ENCODE data around the gene HILPDA. TPM values are rescaled to one million over a fixed set of nuclear protein-coding genes. Genes with fewer than 3 reads are reported as not detected.

HILPDA gene
- total RNA-seq, 2 donors from 2014 or later, result 12.1 to 31.4 TPM

DNA sequence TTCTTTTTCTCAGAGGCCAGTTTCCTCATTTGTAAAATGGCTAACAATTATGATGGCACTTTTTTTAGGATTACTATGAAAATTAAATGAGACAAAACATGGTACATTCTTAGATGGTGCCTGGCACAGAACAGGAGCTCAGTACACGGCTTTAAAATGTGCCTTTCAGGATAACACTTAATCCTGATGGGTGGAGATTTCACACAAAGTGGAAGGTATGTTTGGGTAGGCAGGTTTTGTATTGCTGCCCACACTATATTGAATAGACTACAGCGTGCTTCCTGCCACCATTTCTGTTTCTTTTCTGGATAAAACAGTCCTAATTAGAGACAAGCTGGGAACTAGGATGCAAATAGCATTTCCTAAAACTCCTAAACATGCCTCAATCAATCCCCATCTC, 23.9 kb upstream of the HILPDA start:
- DNase-seq, result no peak
- no peaks in the 10 kb centered on the region for H3K9me3 ChIP-seq
- H3K4me1 ChIP-seq, result no peaks in the 10 kb centered on the region
- H3K4me3 ChIP-seq, result no peak overlapping the region
- intact Hi-C loops (cut with DNase I), result no loop called here
- no peaks in the 10 kb centered on the region for H3K36me3 ChIP-seq
- H3K27ac ChIP-seq, result no peak overlapping the region
- TF ChIP-seq, protein P1, sequence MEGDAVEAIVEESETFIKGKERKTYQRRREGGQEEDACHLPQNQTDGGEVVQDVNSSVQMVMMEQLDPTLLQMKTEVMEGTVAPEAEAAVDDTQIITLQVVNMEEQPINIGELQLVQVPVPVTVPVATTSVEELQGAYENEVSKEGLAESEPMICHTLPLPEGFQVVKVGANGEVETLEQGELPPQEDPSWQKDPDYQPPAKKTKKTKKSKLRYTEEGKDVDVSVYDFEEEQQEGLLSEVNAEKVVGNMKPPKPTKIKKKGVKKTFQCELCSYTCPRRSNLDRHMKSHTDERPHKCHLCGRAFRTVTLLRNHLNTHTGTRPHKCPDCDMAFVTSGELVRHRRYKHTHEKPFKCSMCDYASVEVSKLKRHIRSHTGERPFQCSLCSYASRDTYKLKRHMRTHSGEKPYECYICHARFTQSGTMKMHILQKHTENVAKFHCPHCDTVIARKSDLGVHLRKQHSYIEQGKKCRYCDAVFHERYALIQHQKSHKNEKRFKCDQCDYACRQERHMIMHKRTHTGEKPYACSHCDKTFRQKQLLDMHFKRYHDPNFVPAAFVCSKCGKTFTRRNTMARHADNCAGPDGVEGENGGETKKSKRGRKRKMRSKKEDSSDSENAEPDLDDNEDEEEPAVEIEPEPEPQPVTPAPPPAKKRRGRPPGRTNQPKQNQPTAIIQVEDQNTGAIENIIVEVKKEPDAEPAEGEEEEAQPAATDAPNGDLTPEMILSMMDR (IDR thresholded peaks at IDR 0.05), result no peak
- no peak overlapping the region for H3K9ac ChIP-seq (ENCODE audit: low read depth in 2 of 2, low read length in 2 of 2)
- H3K27me3 ChIP-seq, result no peaks in the 10 kb centered on the region

DNA sequence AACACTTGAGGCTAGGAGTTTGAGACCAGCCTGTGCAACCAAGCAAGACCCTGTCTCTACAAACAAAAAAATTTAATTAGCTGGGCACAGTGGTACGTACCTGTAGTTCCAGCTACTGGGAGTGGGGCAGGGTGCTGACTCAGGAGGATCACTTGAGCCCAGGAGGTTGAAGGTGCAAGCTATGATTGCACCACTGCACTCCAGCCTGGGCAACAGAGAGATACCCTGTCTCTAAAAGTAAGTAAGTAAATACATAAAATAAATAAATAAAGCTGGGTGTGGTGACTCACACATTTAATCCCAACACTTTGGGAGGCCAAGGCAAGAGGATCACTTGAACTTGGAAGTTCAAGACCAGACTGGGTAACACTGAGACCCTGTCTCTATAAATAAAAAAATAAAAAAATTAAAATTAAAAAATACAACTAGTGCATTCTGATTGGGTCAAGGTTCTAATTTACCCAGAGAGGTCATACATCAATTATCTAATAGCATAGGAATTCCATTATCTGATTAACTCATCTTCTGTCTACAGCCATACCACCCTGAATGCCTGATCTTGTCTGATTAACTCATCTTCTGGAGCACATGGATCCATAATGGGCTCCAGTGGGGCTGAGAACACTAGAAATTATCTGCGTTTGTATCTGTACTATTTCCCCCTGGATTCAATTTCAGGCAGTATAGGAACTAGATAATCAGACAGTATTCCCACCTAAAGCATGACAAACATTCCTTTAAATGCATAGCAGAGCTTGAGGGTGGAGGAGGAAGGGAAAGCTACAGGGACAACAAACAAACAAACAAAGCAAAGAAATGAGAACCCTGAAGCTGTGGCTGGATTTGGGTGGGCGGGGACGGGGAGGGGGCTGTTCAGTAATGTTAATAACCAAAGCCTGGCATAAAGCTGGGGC, 21.0 kb upstream of the HILPDA start:
- TF ChIP-seq, protein P1 (IDR thresholded peaks at IDR 0.05), result no peak
- H3K27ac ChIP-seq, result no peak overlapping the region

DNA sequence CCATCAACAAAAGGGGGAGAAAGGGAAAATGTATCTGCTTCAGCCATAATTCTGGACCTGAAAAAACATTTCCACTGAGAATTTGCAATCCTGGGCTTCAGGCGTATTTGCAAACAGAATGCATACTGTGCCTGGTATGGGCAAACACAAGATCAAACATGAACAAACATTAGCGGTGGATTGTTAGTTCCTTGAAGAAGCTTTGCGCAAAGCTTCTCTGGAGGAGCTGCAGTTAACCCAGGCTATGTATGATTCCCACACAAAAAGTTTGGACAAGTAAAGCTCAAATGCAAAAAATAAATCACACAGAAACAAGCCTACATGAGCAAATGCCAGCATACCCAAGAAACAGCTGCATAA, 20.4 kb upstream of the HILPDA start:
- Histone ChIP-seq H3K27ac (no peak overlapping the region), H3K9ac (ENCODE audit: low read depth in 2 of 2, low read length in 2 of 2) (no peak overlapping the region), H3K4me1 (no peaks in the 10 kb centered on the region), H3K4me3 (no peak overlapping the region), H3K9me3 (no peaks in the 10 kb centered on the region), H3K36me3 (no peaks in the 10 kb centered on the region), H3K27me3 (no peaks in the 10 kb centered on the region)
- TF ChIP-seq, protein P1 (IDR thresholded peaks at IDR 0.05), result no peak
- intact Hi-C loops (cut with DNase I), result no loop called here
- DNase-seq, result no peak

More for the DNA sequence above, 21.0 kb upstream of the HILPDA start:
- Histone ChIP-seq H3K4me3 (no peak overlapping the region), H3K9ac (ENCODE audit: low read depth in 2 of 2, low read length in 2 of 2) (no peak overlapping the region), H3K9me3 (no peaks in the 10 kb centered on the region), H3K27me3 (no peaks in the 10 kb centered on the region), H3K36me3 (no peaks in the 10 kb centered on the region), H3K4me1 (no peaks in the 10 kb centered on the region)
- DNase-seq, result no peak
- intact Hi-C loops (cut with DNase I), result no loop called here

DNA sequence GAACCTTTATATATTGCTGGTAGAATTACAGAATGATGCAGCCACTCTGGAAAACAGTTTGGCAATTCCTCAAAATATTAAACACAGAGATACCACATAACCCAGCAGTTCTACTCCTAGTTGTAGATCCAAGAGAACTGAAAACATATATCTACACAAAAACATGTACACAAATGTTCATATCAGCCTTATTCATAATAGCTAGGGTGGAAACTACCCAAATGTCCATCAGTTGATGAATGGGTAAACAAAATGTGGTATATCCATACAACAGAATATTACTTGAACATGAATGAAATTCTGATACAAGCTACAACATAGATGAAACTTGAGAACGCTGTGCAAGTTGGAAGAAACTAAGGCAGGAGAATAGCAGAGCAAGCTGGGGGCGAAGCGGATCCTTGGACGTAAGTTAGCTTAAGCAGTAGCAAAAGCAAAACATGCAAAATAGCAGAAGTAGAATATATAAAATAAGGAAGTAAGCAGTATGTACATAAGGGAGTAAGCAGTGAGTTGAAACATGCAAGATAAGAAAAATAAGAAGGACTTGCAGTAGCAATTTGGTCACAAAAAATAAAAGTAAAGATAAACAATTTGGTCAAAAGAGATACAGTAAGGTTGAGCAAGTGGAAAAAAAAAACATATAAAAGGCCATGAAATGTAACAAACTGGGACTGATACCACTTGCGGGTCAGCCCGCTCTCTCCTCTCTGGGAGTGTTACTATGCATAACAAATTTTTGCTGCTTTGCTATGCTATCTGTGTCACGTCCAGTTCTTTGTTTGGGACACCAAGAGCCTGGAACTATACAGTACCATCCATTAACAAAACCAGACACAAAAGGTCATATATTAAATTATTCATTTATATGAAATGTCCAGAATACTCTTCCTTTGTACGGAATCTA, 18.0 kb upstream of the HILPDA start:
- Histone ChIP-seq H3K27ac (no peak overlapping the region), H3K36me3 (no peaks in the 10 kb centered on the region), H3K9me3 (no peaks in the 10 kb centered on the region), H3K4me3 (no peak overlapping the region), H3K9ac (ENCODE audit: low read depth in 2 of 2, low read length in 2 of 2) (no peak overlapping the region), H3K4me1 (no peaks in the 10 kb centered on the region), H3K27me3 (no peaks in the 10 kb centered on the region)
- TF ChIP-seq, protein P1 (IDR thresholded peaks at IDR 0.05), result no peak
- intact Hi-C loops (cut with DNase I), result no loop called here
- no peak for DNase-seq

DNA sequence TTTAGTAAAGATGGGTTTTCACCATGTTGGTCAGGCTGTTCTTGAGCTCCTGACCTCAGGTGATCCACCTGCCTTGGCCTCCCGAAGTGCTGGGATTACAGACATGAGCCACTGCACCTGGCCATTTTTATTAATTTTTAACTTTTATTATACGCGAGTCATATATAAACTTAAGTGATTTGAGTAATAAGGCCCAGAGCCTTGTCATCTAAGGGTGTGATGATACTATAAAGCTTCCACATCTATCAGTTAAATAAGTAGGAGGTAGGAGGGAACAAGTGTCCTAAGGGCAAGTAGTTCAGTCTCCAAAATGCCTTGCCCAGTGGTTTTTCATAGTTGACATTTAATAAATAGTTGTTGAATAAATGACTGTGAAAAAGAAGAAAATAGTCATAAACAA, 13.3 kb upstream of the HILPDA start:
- Histone ChIP-seq H3K9me3 (no peaks in the 10 kb centered on the region), H3K4me3 (no peak overlapping the region), H3K27me3 (no peaks in the 10 kb centered on the region), H3K9ac (ENCODE audit: low read depth in 2 of 2, low read length in 2 of 2) (no peak overlapping the region), H3K36me3 (no peaks in the 10 kb centered on the region), H3K27ac (no peak overlapping the region), H3K4me1 (peaks cover 6% of the 10 kb centered on the region)
- TF ChIP-seq, protein P1 (IDR thresholded peaks at IDR 0.05), result no peak
- DNase-seq, result no peak
- intact Hi-C loops (cut with DNase I), result no loop called here

All from colonic mucosa (tissue), 4 donors.